Stimulated activated naive CD4-positive, alpha-beta T cell (primary cell): ENCODE data around the gene ERGIC2.
"Not testable (repeated sequence)": the region's sequence is repeated elsewhere in the genome, so short reads cannot be mapped to it uniquely, and the experiment has no call there.

Experiments
- DNase-seq, 6 experiments: peaks; one replicate each; lab custom pipeline; 2025; lab: John Stamatoyannopoulos, UW

Gene ERGIC2

GRCh38 chr12:29304388-29304787 is 76.6 kb downstream of the ERGIC2 start:
- no peak for DNase-seq

- DNase-seq, result no peak
Measured at GRCh38 chr12:29301114-29301513, 79.9 kb downstream of the ERGIC2 start.

DNA sequence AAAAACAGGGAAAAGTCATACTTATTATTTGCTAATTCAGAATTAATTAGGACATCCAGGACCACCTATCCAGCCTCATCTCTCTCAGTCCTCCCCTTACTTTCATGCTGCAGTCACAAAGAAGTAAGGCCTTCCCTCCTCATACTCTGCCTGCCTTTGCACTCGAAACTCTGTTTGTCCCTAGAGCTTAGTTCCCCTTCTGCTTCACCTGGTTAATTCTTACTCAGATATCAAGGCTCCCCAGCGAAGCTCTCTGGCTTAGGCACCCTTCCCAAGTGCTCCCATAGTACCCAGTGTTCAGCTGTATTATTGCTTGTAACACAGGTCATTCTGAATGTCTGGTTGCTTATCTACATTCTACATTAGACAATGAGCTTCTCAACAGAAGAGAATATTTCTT is 81.3 kb downstream of the ERGIC2 start:
- DNase-seq, result no peak

GRCh38 chr12:29291226-29291625 is 89.7 kb downstream of the ERGIC2 start:
- DNase-seq, result no peak

- not testable (repeated sequence) for DNase-seq
Measured at GRCh38 chr12:29290475-29290874, 90.5 kb downstream of the ERGIC2 start.

DNA sequence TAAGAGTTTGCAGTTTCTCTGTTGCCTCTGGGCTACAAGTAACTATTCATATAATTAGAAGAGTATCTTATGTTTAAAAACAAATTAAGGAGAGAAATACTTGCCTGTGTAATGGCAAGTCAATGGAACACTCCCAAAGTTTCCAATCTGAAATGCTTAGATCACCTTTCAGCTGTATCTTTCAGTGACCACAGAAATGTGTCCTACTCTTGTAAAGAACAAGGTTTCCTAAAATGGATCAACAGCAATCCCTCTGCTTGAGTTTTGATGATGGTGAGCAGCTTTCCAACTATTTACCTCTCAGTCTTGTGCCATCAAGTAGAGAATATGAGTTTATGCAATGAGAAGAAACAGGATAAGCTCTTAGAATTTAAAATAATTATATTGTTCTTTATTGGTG is 92.9 kb downstream of the ERGIC2 start:
- DNase-seq, result no peak

- DNase-seq, result no peak
Measured at GRCh38 chr12:29287622-29288021, 93.3 kb downstream of the ERGIC2 start.
